SK-N-DZ (cell line): Measurements from ENCODE around the gene CCDC88A.
A peak's percentile ranks its signal among the peaks of the same experiment; 100 is the strongest.
"Not testable (repeated sequence)": the region's sequence is repeated elsewhere in the genome, so short reads cannot be mapped to it uniquely, and the experiment has no call there.

Source experiments
- DNase-seq: peaks from one replicate; pipeline ENCODE4 v3.0.0-alpha.2; 2015; ENCODE audit warnings: low spot score

CCDC88A gene

DNA sequence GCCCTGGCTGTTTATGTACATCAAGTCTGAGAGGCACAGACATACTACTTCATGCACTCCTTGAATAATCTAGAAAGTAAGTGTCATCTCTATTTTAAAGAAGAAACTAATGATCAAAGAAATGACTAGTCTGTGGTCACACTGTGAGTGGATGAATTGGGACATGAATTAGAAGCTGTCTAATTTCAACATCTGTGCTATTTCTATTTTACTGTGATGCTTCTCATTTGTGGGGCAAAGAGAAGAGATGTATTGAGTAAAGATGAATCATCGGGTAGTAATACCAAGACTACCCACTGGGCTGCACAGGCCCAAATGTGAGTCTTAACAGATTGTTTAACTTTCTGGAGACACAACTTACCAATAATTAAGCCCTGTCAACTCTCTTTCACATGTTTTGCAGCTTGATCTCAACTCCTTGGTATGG lies 108.2 kb downstream of the CCDC88A start:
- no peak for DNase-seq

DNA sequence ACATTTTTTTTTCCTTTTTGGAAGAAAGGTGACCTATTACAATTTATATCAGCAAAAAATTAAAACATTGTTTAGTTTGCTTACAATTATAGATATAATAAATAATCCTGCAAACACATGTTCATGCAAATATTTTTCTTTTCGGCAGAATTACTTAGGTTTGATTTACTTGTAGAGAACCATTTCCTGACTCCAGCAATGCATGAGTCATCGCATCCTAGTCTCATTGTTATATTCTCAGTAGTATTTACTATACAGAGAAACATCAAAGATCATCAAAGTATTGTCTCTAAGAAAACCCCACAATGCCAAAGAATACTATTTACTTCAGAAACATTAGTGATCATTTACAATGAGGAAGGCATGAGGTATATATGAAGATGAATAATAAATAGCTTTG lies 110.2 kb downstream of the CCDC88A start:
- no peak for DNase-seq

DNA sequence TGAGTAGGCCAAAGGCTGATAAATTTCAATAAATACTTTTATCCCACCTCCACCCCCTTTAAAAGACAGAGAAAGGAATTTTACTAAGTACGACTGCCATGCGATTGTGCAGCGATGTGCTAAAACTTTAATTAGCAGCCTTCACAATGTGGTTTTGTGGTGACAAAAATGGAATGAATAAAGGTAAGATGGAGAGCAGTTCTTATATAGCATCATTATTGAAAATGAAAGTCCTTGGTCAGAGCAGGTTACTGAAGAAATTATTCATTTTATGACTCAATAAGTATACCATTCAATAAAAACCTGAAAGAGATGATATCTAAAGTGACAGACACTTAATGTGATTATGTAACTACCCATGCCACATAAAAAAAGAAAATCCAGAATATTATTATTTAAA lies 117.4 kb downstream of the CCDC88A start:
- DNase-seq = no peak

DNA sequence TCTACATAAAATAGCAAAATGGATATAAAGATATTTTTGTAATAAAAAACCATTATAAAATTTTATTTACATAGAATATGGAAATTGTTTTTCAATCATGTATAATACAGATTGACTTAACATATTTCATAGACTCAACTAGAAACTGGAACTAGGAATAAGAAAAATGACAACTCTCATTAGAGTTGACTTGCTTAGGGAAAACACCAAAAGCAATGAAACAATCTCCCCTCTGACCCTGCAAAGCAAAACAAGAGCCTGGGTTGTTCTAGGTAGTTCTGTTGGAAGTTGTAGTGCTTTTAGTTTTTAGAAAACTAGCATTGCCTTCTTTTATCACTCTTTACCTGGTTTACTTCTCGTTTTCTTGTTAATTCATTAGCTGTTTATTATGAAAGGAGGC lies 118.4 kb downstream of the CCDC88A start:
- no peak for DNase-seq

DNA sequence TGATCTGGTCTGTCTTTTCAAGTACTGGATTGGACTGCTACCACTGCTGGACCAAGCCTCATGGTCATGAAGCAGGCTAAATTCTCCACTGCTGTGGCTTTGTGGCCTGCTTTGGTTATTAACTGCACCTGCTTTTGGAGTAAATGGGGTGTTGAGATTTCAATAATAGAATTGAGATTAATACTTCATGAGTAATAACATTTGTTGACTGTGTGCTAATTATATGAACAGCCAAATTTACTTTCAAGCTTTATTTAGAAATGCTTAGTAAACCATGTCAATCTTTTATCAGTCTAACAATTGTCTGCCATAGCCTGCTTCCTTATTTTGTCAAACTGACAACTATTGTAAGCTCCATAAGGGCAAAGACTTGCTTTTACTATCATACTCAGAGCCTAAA lies 123.3 kb downstream of the CCDC88A start:
- no peak for DNase-seq

DNA sequence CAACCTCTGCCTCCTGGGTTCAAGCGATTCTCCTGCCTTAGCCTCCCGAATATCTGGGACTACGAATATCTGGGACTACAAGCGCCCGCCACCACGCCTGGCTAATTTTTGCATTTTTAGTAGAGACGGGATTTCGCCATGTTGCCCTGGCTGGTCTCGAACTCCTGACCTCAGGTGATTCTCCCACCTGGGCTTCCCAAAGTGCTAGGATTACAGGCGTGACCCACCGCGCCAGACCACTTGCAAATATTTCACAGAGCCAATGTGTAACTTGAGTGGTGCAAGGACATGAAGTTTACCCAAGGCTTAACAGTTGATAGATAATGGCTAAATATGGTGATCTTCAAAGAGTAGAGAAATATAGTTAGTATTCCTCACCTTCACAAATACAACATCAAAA lies 136.6 kb downstream of the CCDC88A start:
- DNase-seq = no peak

DNA sequence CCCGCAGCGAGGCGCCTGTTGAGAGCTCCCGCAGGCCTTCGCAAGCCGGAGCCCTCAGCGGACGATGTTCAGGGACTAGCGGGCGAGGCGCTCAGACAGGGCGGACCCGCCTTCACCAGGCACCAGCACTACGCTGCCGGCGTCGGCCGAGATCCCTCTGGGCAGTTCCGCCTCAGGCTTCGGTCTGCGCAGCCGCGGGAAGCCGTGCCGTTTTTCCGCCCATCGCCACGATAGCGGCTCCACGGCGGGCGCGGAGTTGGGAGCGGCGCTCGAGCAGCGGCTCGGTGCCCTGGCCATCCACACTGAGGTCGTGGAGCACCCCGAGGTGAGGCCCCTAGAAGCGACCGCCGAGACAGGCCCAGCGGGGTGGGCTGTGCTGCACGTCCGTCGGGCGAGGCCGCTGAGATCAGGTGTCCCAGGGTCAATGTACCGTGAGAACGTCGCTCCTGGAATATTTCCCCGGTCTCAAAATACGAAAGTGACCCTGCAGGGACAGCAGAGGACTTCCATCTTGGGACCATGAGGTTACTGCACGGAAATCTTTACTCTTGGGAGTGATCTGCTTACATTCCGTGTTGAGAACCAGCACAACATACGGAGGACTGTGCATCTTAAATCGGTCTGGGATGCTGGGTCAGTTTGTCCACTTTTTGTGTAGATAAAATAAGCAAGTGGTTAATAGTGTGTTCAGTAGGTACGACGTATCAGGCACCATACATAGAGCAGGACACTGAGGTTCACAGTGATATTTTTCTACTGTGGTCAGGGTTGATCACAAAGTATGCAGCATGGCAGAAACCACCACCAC lies 137.3 kb downstream of the CCDC88A start:
- DNase-seq = peak; percentile 30

DNA sequence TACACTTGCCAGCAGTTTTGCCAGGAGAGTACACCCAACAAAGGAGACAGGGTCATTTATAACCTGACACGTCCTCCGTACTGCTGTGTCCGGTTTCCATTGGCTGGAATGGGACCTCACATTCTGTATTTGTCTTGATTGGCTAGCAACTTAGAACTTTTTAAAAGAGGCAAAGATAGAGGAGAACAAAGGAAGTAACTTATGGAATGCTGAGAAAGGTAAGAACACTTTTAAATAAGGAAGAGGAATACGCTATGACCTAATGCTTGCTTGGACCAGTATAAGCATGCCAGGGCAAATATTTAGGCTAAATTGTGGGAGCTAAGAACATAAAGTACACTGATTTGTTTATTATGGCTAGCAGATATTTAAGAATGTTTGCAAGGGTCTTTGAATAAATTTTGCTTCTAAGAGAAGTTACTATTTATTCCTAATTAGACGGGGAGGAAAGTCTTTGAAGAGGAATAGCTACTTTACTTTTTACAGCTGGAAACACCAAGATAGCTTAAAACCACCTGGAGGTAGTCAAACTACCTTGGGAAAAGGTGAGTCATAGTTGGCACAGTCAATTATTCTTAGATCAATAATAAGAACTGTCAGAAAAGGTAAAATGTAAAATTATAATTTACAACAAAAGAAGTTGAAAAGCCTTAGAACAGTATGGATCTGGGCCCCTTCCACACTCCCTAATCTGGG lies 138.7 kb downstream of the CCDC88A start:
- DNase-seq = not testable (repeated sequence)

DNA sequence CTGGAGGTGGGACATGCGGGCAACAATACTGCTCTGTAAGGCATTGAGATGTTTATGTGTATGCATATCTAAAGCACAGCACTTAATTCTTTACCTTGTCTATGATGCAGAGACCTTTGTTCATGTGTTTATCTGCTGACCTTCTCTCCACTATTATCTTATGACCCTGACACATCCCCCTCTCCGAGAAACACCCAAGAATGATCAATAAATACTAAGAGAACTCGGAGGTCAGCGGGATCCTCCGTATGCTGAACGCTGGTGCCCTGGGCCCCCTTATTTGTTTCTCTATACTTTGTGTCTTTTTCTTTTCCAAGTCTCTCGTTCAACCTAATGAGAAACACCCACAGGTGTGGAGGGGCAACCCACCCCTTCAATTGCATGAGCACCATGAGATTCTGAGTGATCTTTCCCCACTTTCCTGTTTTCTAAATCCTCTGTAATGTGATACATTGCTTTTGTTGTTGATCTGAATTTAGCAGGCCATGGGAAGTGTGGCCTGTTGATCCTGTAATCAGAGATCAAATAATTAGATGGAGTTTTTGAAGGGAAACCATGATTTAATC lies 139.7 kb downstream of the CCDC88A start:
- DNase-seq = not testable (repeated sequence)

DNA sequence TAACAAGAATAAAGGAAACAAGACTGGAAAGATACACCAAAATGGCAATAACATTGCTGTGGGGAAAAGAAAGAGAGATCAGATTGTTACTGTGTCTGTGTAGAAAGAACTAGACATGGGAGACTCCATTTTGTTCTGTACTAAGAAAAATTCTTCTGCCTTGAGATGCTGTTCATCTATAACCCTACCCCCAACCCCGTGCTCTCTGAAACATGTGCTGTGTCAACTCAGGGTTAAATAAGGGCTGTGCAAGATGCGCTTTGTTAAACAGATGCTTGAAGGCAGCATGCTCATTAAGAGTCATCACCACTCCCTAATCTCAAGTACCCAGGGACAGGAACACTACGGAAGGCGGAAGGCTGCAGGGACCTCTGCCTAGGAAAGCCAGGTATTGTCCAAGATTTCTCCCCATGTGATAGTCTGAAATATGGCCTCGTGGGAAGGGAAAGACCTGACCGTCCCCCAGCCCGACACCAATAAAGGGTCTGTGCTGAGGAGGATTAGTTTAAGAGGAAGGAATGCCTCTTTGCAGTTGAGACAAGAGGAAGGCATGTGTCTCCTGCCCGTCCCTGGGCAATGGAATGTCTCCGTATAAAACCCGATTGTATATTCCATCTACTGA lies 140.3 kb downstream of the CCDC88A start:
- not testable (repeated sequence) for DNase-seq

DNA sequence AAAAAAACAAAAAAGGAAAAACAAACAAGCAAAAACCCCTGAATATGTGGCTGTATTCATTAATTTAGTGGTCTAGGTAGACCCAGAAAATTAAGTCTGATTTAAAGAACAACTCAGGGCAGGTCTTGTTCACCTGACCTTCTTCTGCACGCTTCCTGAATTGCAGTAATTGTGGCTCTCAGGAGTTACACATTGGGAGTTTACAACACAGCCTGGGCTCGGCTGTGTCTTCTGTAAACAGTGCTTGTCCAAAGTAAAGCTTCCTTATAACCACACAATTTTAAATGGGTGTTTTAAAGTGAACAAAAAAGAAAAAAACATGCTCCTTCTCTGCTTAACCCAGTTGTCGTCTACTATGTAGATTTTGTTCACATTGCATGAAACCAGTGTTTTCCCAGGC lies 142.3 kb downstream of the CCDC88A start:
- DNase-seq = no peak

DNA sequence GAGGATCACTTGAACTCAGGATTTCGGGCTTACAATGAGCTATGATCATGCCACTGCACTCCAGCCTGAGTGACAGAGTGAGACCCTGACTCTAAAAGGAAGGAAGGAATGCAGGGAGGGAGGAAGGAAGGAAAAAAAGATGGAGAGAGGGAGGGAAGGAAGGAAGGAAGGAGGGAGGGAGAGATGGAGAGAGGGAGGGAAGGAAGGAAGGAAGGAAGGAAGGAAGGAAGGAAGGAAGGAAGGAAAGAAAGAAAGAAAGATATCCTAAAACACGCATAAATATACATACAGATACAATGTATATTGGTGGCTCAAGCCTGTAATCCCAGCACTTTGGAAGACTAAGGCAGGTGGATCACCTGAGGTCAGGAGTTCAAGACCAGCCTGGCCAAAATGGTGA lies 145.3 kb downstream of the CCDC88A start:
- DNase-seq = not testable (repeated sequence)

DNA sequence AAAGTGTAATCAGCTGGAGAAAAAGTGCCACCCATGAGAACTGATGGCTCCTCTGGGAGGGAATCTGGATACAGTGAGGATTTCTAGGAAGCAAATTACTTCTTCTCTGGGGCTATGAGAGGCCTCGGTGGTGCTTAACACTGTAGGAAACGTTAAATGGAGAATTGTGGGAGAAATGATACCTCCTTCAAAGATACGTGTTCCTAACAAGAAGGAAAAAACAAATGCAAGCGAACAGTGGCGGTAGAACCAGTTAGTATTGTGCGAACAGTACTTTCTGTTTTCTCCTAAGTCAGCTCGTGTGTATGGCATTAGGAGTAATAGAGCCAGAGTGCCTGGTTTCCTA lies 150.0 kb downstream of the CCDC88A start:
- DNase-seq = peak; percentile 22

DNA sequence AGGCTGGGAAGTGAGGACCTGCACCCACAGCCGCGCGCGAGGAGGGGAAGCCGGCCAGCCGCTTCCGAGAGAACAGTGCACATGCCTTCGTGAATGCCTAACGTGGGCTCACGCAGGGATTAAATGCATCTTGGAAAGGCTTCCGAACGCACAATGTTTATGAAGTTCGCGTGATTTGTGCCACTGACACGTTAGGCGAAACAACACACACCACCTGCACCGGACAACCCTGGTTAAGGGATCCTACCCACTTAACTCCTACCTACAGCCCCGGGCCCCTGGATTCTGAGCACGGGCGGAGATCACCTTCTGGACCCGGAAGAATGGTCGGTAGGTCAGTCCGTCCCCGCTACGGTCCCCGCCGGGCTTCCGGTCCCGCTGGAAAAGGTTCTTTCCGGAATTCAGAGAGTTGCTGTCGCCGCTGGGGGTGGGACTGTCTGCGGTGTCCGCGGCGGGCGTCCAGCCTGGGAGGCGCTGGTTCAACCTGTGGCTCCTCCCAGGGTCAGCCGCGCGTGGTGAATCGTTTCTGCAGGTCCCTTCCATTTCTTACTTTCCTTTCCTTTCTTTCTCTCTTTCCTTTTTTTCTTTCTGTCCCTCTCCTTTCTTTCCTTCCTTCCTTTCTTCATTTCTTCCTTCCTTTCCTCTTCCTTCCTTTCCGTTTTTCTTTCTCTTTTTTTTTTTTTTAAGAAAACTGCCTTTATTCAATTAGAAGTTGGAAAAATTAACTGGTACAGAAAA lies 150.6 kb downstream of the CCDC88A start, which contains the start of gene MTIF2:
Gene MTIF2 (minus strand): TSS at position 325 of the 738 bp plus-strand sequence. CDS start 5,373 bp downstream, outside the sequence.
- peak; percentile 94 for DNase-seq

DNA sequence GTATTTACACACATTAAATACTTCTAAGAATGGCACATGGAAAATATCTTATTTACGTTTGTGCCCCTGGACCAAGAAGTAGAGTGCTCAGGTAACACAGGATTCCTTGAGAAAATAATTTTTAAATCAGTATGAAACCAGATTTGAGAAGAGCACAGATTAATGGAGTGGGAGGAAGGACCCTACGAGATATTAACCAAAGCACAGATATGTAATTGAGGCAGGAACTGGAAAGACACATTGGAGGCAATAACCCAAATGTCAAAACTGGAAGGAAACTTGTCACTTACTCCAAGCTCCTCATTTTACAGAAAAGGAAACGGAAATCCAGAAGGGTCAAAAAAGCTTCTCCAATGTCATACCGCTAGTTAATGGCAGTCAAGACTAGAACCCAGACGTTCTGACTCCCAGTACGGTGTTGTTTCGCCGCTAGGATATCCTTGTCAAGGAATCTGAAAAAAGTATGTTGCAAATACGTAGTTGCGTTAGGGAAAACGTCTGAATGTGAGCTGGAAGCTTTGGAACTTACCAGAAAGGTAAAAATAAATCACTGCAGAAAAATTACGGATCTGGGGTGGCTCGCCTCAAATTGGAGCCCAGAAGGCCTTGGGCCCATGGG lies 151.3 kb downstream of the CCDC88A start:
- DNase-seq = no peak

DNA sequence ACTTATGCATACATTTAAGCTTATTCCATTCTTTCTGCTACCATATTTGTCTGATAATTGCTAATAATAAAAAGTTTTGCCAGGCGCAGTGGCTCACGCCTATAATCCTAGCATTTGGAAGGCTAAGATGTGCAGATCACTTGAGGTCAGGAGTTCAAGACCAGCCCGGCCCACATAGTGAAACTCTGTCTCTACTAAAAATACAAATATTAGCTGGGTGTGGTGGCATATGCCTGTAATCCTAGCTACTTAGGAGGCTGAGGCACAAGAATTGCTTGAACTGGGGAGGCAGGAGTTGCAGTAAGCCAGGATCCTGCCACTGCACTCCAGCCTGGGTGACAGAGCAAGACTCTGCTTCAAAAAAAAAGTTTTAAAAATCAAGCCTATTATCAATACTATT lies 160.1 kb downstream of the CCDC88A start:
- not testable (repeated sequence) for DNase-seq

DNA sequence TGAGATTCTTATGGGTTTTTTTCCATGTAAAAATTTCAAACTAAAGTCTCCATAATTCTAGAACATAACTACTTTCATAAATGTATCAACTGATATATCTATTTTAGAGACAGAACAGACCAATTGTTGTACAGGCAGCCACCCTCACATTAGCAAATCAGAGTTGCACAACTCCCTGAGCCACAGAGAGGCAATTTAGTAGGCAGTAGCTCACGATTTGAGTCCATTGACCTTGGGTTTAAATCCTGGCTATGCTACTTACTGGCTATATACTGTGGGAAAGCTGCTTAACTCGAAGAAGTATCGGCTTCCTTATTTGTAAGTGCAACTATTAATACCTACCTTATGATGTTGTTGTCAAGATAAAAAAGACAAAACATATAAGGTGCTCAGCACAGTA lies 166.8 kb downstream of the CCDC88A start:
- no peak for DNase-seq

DNA sequence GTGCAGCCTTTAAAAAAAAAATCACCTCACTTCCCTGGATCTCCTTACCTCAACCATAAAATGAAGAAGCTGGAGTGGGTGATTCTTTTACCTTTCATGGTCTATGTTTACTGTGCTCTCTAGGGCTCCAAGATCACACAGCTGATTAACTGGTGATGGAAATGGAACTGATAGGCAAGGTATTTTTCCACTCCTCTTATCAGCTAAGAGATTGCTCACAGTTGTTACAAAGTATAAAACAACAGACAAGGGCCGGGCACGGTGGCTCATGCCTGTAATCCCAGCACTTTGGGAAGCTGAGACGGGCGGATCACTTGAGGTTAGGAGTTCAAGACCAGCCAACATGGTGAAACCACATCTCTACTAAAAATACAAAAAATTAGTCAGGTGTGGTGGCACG lies 172.6 kb downstream of the CCDC88A start:
- no peak for DNase-seq

DNA sequence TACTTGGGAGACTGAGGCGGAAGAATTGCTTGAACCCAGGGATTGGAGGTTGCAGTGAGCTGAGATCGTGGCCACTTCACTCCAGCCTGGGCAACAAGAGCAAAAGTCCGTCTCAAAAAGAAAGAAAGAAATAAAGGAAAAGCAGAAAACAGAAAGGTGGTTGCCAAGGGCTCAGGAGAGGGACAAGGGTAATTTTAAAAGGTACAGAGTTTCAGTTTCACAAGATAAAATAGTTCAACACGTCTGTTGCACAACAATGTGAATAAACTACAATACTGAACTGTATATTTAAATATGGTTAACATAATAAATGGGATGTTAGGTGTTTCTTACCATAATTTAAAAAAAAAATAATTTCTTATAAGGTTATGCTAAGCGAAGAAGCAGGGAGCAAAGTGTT lies 174.2 kb downstream of the CCDC88A start:
- DNase-seq = no peak

DNA sequence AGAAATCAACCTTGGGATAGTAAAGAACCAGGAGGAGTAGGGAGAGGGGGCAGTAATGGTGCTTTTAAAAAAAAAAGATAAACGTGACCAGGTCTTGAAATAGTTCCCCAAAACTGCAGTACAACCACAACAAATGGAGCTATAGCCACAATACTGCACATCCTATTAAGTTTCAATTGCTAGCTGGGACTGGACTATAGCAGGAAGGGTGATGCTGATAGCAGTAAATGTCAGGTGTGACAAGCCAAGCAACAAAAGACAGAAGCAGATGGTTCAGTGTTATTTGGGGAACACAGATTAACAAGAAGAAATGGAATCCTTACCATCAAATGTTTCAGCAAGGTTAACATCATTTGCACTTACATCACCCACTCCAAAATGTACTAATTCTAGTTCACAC lies 177.0 kb downstream of the CCDC88A start:
- DNase-seq = no peak

DNA sequence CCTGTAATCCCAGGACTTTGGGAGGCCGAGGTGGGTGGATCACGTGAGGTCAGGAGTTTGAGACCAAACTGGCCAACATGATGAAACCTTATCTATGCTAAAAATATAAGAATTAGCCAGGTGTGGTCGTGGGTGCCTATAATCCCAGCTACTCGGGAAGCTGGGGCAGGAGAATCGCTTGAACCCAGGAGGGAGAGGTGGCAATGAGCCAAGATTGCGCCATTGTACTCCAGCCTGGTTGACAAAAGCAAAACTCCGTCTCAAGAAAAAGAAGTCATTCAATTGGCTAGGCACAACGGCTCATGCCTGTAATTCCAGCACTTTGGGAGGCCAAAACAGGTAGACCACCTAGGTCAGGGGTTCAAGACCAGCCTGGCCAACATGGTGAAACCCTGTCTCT lies 178.1 kb downstream of the CCDC88A start:
- not testable (repeated sequence) for DNase-seq
